NCI-H748 (cell line): ENCODE measurements around the gene TP53BP2.
A peak's percentile ranks its signal among the peaks of the same experiment; 100 is the strongest.
"Not testable (repeated sequence)": the region's sequence is repeated elsewhere in the genome, so short reads cannot be mapped to it uniquely, and the experiment has no call there.

Experiments
- DNase-seq: peaks from one replicate; lab custom pipeline; 2025; ENCODE audit not compliant: unreplicated experiment; lab: John Stamatoyannopoulos, UW

Gene TP53BP2

DNA sequence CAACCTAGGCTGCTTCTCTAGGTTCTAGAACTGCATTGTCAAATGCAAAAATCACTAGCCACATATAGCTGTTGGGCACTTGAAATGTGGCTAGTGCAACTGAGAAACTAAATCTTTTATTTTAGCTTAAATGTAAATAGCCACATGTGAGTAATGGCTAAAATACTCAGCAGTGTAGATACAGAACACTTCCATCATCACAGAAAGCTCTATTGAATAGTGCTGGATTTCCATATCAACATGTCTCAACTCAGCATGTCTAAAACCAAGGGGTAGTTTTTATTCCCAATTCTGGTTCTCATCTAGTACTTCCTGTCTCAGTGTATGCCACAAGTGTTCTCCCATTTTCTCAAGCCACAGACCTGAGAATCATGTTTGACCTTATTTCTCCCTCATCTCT lies 7.5 kb upstream of the TP53BP2 start:
- no peak for DNase-seq

DNA sequence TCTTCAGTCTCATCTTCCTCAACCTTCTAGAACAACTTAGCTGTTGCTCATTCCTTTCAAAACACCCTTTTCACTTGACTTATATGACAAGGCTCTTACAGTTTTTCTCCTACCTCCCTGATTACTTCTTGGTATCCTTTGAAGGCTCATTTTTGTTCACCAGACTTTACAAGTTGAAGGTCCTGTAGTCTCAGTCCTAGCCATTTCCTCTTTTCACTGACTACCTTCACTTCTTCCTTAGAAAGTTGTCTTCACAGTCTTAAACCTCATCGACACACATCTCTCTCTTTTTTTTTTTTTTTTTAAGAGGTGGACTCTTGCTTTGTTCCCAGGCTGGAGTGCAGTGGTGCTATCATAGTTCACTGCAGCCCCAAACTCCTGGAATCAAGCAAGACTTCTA lies 6.6 kb upstream of the TP53BP2 start:
- no peak for DNase-seq

DNA sequence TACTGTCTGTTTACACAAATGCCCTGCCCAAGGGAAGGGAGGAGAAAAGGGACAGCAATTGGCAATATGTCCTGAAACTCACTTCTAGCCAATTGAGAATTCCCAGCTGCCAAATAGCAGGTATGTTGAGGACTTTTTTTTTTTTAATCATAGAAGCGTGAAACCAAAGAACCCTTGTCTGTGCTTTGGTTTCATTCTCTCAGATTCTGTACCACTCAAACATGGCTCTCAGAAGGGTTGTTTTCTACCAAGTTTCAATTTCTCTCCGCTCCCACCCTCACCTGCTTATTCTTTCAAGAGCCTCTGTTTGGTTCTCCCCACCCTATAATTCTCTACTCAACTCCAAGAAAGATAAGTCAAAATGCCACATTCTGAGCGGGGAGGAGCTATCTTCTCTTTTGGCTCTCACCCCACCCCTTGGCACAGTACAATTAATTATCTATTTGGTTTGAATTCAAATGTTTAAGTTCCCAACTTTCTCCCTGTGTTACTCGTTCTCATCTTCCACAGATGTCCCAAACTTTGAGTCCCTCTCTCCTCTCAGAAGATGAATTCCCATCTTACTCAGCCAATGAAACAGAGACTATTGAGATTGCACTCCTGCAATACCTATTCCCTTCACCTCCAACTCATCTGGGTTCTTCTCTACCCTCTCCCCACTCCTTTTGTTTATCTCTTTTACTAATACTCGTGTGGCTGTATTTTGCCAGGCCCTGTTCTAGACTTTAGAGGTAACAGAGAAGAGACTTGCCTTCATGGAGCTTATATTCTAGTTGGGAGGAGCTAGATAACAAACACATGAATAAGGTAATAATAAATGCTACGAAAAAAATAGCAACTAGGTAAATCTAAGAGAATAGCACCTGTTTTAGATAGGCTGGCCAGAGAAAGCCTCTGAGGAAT lies 3.9 kb upstream of the TP53BP2 start:
- DNase-seq, result no peak

DNA sequence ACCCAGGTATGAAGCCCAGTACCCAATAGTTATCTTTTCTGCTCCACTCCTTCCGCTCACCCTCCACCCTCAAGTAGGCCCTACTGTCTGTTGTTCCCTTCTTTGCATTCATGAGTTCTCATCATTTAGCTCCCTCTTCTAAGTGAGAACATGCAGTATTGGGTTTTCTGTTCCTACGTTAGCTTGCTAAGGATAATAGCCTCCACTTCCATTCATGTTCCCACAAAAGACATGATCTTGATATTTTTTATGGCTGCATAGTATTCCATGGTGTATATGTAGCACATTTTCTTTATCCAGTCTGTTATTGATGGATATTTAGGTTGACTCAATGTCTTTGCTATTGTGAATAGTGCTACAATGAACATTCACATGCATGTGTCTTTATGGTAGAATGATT lies 2.8 kb upstream of the TP53BP2 start:
- no peak for DNase-seq

DNA sequence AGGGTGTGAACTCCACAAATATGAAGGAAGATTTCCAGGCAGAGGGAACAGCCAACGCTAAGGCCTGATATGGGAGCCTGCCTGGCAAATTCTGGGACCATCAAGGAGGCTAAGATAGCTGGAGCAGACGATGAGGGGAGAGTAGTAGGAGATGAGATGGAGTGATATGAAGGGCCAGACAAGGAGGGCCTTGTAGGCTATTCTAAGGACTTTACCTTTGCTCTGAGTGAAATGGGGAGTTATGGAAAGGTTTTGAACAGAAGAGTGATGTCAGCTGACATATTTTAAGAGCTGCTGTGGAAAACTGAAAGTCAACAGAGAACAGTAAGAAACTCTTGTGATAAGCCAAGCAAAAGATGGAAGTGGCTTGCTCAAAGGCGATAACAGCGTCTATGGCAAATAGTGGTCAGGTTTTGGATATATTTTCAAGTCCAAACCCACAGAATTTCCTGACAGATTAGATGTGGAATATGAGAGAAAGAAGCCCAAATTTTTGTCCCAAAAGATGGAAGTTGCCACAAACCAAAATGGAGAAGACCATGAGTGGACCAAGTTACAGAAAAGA lies 2.1 kb upstream of the TP53BP2 start:
- DNase-seq, result no peak

DNA sequence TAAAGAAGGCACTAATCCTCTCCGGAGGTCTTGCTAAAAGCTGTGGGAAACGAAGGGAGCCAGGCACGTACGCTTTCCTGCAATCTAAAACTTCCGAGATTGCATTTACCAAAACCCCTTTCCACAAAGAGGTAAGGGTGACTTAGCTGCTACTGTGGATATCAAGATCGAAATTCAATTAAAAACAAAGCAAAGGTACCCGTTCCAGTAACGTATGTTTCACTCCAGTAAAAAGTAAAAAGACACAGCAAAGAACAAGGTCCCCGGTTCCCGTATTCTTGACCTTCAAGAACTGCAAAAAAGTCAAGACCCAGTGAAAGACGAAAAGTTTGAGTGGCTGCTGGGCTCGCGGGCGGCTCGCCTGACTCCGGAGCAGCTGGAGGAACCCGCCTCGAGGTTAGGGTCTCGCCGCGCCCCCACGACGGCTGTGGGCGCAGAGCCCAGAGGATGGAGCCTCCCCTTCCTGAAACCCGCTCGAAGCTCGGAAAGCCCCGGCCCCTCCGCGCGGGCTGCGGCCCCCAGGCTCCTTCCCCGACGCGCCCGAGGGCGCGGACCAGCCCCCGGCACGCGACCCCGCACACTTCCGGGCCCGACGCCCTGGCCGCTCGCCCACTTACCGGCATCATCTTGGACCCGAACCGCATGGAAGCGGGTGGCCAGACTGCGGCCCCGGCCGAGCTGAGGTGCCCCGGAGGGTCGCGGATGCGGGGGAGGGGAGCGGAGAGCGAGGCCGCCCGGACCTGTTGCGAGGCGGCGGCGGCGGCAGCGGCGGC lies 524 bp downstream of the TP53BP2 start:
- peak; percentile 69 for DNase-seq

DNA sequence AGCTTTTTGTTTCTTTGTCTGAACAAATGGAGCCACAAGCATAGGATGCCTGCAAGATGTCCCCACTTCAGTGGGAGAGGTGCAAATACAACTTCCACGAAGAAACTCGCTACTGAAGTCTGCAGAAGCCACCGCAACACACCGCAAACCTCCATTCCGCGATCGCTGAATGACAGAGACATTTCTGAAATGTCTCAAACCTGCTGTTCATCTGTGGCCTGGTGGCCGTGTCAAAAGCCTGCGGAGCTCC lies 1.0 kb downstream of the TP53BP2 start:
- no peak for DNase-seq

DNA sequence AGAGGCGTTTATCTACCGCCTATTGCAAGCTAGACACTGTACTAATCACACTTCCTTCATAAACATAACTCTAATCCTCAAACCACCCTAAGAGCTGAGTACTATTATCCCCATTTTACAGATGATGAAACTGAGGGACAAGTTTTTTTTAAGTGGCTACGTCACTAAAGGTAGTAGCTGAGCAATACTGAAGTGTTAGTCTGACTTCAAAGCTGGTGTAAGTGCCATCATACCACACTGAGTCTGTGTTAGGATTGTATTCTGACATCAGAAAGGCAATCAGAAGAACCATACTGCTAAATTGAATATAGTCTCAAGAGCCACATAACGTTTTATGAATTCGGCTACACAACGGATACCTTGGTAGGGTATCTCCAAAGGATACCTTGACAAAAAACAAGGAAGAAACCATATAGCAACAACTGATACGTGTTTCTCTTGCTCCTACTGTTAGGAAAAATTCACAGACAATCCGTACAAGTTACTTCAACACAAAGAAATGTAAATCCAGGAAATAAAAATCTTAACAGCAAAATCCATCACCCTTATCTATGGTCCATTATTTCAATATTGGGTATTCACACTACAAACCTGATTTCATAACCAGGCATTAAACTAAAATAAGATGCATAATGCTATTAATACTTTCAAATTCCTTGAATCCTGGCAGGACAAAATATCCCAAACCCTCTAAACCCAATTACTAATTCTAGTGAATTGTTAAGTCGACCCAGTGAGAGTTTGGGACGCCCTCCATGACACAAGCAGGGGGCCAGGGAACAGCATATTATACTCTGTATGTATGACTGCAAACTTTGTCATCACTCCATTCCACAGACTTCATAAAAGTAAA lies 1.6 kb downstream of the TP53BP2 start:
- no peak for DNase-seq

DNA sequence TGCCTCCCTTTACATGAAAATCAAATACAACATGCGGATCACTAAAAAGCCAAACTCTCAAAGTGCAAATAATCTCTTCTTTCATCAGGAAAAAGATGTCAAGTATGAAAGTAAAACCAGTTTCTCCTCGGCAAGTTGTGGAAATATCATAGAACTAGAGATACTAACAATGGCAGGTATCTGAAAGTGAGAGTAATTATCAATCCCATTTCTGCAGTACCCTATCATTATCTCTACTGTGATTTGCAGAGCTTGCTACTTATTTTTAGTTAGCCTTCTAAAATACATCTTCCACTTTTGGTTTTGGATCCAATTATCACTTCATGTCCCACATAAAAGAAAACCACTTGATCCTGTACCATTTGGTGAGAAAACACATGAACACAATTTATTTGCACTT lies 3.0 kb downstream of the TP53BP2 start:
- DNase-seq, result peak; percentile 5

DNA sequence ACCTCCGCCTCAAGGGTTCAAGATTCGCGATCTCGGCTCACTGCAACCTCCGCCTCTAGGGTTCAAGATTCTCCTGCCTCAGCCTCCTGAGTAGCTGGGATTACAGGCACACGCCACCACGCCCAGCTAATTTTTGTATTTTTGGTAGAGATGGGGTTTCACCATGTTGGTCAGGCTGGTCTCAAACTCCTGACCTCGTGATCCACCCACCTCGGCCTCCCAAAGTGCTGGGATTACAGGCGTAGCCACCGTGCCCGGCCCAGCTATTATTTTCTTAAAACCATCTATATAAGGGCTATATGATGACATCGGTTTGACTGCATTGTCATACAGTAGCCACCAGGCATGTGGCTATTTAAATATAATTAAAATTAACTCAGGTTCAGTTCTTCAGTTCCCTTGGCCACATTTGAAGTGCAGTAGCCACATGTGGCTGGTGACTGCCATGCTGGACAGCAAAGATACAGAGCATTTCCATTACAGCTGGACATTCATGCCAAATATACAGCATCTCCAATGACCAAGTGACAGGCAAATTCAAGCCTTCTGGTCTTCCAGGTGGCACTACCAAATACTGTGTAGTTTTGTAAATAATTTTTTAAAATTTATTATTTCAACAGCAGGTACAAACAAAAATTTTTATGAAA lies 3.6 kb downstream of the TP53BP2 start:
- DNase-seq, result not testable (repeated sequence)

DNA sequence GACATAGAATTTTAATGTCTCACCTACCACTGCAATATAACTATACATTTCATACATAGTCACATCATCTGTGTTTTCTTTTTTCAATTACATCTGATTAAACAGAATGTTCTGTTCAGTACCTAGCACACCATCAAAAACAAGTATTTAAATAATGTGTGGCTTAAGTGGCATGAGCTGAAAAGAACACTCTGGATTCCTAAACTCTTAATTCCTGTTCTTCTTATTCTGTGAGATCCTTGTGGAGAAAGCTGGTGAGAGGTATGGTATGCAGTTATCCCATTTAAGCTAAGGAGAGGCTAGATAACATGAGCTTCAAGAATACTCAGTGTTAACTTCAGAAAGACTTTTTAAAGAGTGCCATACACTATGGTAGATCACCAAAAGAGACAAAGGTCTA lies 5.5 kb downstream of the TP53BP2 start:
- DNase-seq, result no peak

DNA sequence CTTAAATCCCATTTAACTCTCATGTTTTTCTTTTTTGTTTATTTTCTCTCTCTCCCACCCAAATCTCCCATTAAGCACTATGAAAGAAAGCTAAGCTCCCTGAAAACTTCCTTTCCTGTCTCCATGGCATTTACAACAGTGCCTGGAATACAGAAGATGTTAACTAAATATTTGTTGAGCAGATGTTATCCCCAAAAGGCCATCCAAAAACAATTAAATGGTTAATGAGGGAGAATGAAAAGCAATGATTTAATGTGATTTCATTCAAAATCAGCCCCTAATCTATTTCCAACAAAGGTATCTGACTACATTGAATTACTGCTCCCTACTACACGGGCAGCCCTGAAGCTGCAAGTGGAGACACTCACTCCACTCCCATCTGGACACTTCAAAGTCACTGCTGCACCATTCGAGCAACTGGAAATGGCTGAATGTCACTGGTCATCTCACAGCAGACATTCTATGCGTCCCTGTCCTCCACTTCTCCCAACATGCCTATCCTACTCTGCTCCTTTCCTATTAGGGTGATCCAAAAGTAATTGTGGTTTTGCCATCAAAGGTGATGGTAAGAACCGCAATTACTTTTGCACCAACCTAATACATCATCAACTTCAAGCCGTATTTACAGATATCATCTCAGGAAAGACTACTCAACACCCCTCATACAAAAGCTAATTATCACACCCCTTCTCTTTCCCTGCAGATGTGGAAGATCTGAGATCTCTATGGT lies 7.5 kb downstream of the TP53BP2 start:
- no peak for DNase-seq

DNA sequence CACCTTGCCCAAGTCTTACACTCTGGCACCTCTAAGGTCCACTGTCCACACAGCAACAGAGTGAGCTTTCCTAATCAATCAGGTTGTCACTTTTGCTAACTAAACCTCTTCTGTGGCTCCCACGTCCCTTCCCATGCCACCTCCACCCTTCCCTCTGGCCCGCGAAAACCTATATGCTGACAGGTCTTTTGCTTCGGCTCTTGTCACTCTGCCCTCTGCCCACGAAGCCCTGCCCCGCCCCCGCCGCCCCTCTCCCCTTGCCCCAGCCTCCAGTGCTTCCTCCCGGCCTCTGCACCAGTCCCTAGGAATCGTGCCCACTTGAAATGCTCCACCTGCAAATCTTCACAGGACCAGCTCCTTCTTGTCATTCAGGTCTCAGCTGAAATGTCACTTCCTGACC lies 8.1 kb downstream of the TP53BP2 start:
- DNase-seq, result no peak

DNA sequence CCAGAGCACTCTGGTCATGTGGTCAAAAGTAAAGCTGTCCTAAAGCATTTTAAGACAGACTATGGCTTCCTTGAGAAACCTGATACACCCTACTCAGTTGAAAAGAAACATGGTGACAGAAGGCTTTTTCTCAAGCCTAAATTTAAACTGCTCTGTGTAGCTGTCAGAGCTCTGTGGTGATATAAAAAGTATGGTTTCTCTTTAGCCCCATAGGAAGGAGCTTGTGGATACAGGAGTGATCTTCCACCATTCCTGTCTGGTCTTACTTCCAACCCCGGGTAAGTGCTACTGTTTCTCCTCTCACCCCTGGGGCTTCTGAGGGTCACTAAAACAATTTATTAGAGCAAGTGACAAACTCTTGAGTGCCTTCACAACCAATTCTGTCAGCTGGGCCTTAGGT lies 8.5 kb downstream of the TP53BP2 start:
- DNase-seq, result no peak

DNA sequence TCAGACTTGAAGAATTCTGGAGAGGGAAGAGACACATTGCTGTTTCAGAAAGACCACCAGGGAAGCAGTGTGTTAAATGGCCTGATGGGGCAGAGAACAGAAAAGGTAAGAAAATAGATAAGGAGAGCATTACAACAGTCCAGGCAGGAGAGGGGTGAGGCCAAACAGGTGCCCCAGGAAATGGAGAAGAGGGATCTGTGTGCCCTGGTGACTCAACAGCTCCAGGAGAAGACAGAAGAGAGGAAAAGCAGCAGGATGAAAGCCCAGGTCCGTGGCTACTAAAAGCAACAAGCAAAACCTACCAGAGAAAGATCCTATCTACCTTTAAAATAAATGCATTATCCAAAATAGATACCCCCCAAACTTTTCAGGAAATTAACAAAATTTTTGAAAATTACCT lies 9.2 kb downstream of the TP53BP2 start:
- no peak for DNase-seq

DNA sequence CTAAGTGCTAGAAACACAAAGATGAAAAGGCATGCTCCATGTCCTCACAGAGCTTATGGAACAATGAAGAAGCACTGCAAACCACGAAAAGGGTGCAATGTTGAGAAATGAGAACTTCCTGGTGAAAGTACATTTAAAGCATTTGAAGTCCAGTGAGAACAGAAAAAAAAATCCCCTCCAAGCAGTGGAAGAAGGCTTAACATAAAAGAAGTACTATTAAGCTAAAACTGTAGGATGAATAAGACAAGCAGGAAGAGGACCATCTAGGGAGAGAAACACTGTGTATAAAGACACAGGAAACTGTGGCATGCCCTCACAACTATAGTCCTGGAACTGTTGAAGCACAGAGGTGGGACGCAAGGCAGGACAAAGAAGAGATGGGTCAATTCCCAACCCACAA lies 10.0 kb downstream of the TP53BP2 start:
- no peak for DNase-seq

DNA sequence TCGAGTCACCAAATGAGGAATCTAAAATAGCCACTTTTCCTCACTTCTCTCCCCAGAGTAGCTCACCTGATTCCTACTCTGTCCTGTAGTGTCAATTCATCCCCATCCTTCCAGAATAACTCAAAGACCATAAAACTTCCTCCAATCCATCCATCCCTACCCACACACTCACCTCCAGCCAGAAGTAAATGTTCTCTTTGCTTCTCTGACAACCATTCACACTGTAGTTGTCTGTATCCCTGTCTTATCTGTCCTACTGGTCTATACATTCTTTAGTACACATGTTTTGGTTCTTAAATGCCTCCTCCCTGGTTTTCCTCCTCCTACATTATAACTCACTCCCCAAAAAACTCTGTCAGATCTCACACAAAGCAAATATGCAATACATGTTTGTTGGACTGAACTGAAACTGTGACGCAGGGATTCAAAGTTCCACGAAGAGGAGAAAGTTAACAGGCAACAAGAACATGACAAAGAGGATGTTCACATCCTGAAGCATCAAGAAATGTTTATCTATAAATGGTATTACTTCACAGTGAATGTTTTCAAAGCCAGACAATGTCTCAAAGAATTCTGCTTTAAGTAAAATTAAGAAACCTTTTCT lies 11.0 kb downstream of the TP53BP2 start:
- no peak for DNase-seq

DNA sequence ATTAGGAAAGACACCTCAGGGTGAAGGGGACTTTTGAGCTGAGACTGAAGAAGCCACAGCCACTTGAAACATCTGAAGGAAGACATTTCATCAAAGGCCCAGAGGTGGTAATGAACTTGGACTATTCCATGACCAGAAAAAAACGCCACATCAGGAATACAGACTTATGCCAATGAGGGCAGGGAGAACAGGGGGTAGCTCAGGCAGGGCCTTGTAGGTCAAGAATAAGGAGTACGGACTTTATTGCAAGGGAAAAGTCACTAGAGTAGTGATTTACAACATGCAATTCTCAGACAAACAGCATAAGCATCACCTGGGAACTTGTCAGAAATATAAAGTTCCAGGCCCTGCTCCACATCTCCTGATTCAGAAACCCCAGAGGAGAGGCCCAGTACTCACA lies 11.8 kb downstream of the TP53BP2 start:
- DNase-seq, result no peak

DNA sequence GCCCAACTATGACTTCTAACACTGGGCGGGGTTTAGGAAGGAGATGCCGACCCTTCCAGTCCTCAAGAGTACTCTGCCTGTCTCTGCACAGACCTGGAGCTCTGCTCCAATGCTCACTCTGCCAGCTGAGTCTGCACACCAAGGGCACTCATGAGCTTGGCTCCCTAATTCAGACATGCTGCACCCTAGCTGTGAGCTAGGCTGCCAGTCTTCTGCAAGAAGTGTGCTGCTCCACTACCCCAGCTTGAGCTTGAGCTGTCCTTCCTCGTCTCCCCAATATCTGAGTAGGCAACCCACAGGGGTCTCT lies 13.2 kb downstream of the TP53BP2 start:
- no peak for DNase-seq
